Activated T-helper 1 cell treated with anti-CD3 and anti-CD28 coated beads, Interleukin-2, amount 50 U/mL, for 16 hours (primary cell): ENCODE data around the gene KCNF1.
"Not testable (repeated sequence)": the region's sequence is repeated elsewhere in the genome, so short reads cannot be mapped to it uniquely, and the experiment has no call there.

Source experiments
- DNase-seq, 2 donors: peaks; one replicate each; pipeline ENCODE4 v3.0.0-alpha.2; 2020; ENCODE audit warnings: low read depth in 1 of 2, low spot score in 1 of 2

KCNF1 gene

GRCh38 chr2:10935953-10936942, 24.5 kb downstream of the KCNF1 start:
- no peak for DNase-seq

DNA sequence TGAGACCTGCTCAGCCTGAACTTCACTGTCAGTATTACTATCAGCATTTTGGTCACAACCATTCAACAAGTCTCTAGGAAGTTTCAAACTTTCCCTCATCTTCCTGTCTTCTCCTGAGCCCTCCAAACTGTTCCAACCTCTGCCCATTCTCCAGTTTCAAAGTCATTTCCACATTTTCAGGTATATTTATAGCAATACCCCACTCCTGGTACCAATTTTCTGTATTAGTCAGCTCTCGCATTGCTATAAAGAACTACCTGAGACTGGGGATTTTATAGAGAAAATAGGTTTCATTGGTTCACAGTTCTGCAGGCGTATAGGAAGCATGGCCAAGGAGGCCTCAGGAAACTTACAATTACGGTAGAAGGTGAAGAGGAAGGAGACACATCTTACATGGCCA, 27.3 kb downstream of the KCNF1 start:
- DNase-seq, result no peak

DNA sequence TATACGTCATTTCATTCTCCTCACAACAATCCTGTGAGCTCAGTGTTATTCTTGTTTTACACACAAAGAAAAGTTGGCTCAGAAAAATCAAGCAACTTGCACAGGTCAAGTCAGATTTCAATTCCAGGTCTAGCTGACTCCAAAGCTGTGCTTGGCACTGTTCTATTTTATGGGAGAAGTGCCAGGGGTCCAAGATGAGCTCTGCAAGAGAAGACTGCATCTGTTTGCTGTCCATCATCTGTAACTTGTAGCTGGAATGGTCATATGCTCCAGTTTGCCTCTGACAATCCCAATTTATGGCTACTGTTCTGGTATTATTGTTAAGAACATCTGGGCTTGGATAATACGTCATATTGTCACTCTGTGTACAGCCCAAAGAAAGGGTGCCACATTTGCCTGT, 28.9 kb downstream of the KCNF1 start:
- DNase-seq, result no peak

DNA sequence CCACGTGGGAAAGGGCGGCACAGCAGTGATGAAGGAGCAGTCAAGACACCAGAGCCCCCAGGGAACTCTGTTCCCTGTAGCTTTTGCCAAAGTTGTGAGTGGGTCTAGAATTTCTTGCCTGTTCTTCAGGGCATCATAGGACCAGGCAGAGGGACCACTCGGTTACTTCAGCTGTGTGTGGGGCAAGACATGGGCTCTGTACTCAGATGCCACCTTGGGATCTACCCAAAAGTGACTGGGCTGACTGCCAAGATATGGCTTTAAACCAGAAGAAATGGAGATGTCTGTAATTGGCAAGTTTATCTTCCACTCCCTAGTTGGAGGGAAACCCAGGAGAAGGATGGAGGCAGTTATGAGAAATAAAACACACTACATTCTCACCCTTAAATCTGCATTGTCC, 29.6 kb downstream of the KCNF1 start:
- DNase-seq, result no peak

- no peak for DNase-seq
Observed at GRCh38 chr2:10944799-10945198, 33.1 kb downstream of the KCNF1 start.

- no peak for DNase-seq
Observed at GRCh38 chr2:10946394-10946793, 34.7 kb downstream of the KCNF1 start.

- no peak for DNase-seq
Observed at GRCh38 chr2:10947005-10947440, 35.3 kb downstream of the KCNF1 start.

GRCh38 chr2:10947446-10948187, 35.9 kb downstream of the KCNF1 start:
- no peak for DNase-seq

GRCh38 chr2:10948188-10948564, 36.4 kb downstream of the KCNF1 start:
- no peak for DNase-seq

DNA sequence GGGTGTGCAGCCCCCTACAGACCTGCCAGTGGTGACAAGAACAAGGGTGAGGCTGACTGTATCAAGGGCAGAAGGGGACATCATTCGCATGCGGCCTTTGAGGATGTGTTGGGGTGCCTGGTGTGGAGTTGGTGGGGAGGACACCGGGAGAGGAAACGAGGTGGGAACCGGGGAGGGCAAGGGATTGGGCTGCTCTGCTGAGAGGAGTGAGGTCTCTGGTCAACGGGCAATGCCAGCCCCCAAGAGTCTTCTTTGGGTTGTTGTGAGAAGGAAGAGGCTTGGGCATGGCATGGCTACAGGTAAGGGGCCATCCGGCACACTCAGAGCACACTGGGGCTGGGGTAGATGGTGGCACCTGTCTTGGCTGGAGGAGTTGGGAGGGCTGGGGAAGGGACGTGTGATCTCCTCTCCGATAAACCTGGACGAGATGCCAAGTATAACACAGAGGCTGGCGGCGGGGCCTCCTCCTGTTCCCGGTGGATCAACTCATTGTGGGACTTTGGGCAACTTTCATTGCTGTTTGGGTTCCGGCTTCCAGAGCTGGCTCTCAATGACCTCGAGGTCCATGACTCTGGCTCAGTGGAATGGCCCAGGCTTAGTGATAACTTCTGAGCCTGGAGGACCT, 37.0 kb downstream of the KCNF1 start:
- DNase-seq, result no peak

- no peak for DNase-seq
Observed at GRCh38 chr2:10949835-10950234, 38.1 kb downstream of the KCNF1 start.

DNA sequence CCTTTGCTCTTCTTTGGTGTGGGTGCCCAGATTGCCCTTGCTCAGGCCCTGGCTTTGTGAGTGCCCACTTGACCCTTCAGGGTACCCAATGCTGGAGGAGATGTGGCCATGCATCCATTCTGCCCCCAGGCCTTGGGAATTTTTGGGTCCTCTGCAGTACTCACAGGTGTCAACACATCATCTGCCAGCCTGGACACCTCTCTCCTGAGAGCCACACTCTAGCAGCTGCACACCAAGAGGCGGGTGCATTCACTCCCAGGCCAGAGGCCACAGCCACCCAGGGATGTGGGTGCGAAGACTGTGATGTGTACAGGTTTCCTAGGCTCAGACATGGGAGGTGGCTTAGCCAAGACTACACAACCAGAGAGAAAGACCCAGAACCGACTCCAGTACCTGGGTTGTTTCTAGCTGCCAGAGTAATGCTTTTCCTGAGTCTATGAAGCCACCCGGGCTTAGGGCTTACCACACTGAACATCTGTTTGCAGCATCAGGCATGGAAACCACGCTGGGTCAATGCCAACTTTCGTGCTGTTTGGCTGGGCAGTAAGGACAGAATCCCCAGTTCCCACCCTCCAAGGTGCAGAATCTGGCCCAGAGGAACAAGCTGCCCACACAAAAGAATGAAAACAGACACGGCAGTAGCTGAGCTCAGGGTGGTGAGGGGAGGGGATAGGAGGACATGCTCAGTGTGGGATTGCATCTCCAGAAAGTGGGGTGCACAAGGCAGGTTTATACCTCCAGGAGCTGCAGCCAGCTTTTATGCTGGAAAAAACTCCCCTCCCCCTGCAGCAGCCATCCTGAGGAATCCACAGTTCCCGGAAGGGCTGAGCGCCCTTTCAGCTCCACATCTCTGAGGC, 40.1 kb downstream of the KCNF1 start:
- DNase-seq, result no peak

GRCh38 chr2:10954416-10954815, 42.7 kb downstream of the KCNF1 start:
- no peak for DNase-seq

GRCh38 chr2:10954856-10955818, 43.4 kb downstream of the KCNF1 start:
- no peak for DNase-seq

- no peak for DNase-seq
Observed at GRCh38 chr2:10956006-10956790, 44.5 kb downstream of the KCNF1 start.

GRCh38 chr2:10957391-10957790, 45.7 kb downstream of the KCNF1 start:
- no peak for DNase-seq

GRCh38 chr2:10958452-10958851, 46.7 kb downstream of the KCNF1 start:
- DNase-seq, result not testable (repeated sequence)

GRCh38 chr2:10960606-10961489, 49.1 kb downstream of the KCNF1 start:
- DNase-seq, result no peak
